Uterus (tissue), 2 donors: ENCODE results near the gene GABPB1.

Experiments used
- CTCF ChIP-seq, 4 experiments: fragments of 200-600 bp in 2 of 4; fragments of 450-650 bp in 2 of 4; sonication (generic) in 2 of 4; IDR thresholded peaks; one replicate each; pipeline ENCODE4 v1.5.1; 2016 to 2019; ENCODE audit warnings: antibody characterized with exemption in 4 of 4, mild to moderate bottlenecking in 2 of 4, moderate library complexity in 1 of 4
- POLR2A ChIP-seq, 2 donors: fragments of 450-650 bp; IDR thresholded peaks; one replicate each; pipeline ENCODE4 v1.6.1; 2016; ENCODE audit warnings: antibody characterized with exemption in 2 of 2, mild to moderate bottlenecking in 1 of 2, moderate library complexity in 1 of 2

DNA sequence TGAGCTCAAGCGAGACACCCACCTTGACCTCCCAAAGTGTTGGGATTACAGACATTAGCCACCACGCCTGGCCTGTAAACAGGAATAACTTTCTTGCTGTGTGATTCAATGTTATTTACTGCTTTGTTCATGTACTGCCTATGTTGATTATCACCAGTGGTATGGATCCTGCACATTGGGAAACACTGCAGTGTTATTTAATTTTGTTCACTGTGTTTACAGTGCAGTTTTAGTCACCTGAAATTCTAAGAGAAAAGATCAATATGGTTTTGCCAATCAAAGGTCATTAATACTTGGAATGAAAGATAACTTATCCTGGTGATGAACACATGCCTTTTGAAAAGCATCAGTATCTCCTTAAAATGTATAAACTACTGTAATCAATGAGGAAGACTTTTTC is 8.6 kb upstream of the GABPB1 start:
- TF ChIP-seq CTCF (IDR thresholded peaks at IDR 0.05) (no peak), POLR2A (IDR thresholded peaks at IDR 0.05) (no peak)
